T-helper 17 cell (primary cell): ENCODE results near the gene ZDHHC24. TPM values are rescaled to one million over a fixed set of nuclear protein-coding genes. Genes with fewer than 3 reads are reported as not detected.

Experiments
- ATAC-seq: fragments of 150-1000 bp; cut with Tn5 transposase; 2 replicates; pipeline ENCODE4 v1.10.0; 2021; ENCODE audit warnings: mild to moderate bottlenecking, moderate library complexity
- DNase-seq, 3 donors: peaks; one replicate each; pipeline versions ENCODE4 v3.0.0 to v3.0.0-alpha.2; 2020 to 2021
- H3K9me3 ChIP-seq: one replicate; pipeline ENCODE4 v1.7.0; 2013; ENCODE audit warnings: low read length, mild to moderate bottlenecking; ENCODE audit not compliant: control insufficient read depth, poor library complexity, severe bottlenecking
- H3K27ac Mint-ChIP-seq: one replicate; pipeline ENCODE4 v1.8.0; 2022; ENCODE audit warnings: mild to moderate bottlenecking, moderate library complexity, mixed read lengths
- H3K27me3 Mint-ChIP-seq: one replicate; pipeline ENCODE4 v1.8.0; 2022; ENCODE audit warnings: mixed read lengths
- H3K36me3 Mint-ChIP-seq: one replicate; pipeline ENCODE4 v1.8.0; 2022; ENCODE audit warnings: low read depth, mixed read lengths
- H3K4me1 Mint-ChIP-seq: one replicate; pipeline ENCODE4 v1.8.0; 2022; ENCODE audit warnings: mild to moderate bottlenecking, mixed read lengths
- H3K4me3 Mint-ChIP-seq: one replicate; pipeline ENCODE4 v1.8.0; 2022; ENCODE audit warnings: mild to moderate bottlenecking, moderate library complexity, mixed read lengths
- total RNA-seq, 4 donors: library from RNA in 2 of 4; stranded (reverse) in 2 of 4; gene quantifications; one replicate each; pipeline ENCODE4 v1.2.3 and lab custom pipeline; 2022 to 2026

Gene ZDHHC24
- total RNA-seq, 2 donors from 2014 or later, result 15.2 to 18.1 TPM

GRCh38 chr11:66580803-66581202 is 35.0 kb upstream of the ZDHHC24 start:
- no peak overlapping the region for H3K27ac Mint-ChIP-seq
- no peak overlapping the region for H3K4me3 Mint-ChIP-seq
- H3K9me3 ChIP-seq, result no peaks in the 10 kb centered on the region
- DNase-seq, result no peak
- peaks cover 10% of the 10 kb centered on the region for H3K4me1 Mint-ChIP-seq
- peaks cover 3% of the 10 kb centered on the region for H3K36me3 Mint-ChIP-seq
- no peak for ATAC-seq
- H3K27me3 Mint-ChIP-seq, result peaks cover 10% of the 10 kb centered on the region

DNA sequence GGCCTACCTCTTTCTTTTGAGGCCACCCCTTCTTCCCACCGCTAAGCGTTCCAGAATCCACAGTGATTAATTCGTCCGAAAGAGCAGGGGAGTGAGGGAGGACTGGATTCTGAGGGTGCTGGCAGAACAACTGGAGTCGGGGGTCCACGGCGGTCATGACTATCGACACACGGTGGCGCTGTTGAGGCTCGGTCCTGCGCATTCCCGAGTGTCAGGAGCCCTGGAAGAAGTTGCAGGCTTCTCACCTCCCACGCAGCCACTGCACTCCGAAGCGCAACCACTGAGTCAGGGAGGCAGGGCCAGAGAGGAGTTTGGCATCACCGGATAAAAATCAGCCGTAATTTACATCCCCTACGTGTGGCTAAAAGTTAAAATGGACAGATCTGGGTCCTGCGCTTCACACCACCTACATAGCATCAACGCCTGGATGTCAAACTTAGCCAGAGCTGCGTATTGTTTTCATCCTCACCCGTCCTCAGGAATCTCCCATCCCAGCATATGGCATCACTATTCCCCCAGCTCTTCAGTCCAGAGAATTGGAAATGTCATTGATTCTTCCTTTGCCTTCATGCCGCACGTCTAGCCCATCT is 33.3 kb upstream of the ZDHHC24 start:
- no peak overlapping the region for H3K27ac Mint-ChIP-seq

GRCh38 chr11:66570850-66571180 is 25.0 kb upstream of the ZDHHC24 start:
- Mint-ChIP-seq H3K4me3 (no peak overlapping the region), H3K27me3 (peaks cover 23% of the 10 kb centered on the region), H3K27ac (no peak overlapping the region), H3K4me1 (peaks cover 9% of the 10 kb centered on the region), H3K36me3 (peaks cover 2% of the 10 kb centered on the region)
- ATAC-seq, result no peak
- DNase-seq, result no peak
- no peaks in the 10 kb centered on the region for H3K9me3 ChIP-seq

More for the DNA sequence above, 33.3 kb upstream of the ZDHHC24 start:
- Mint-ChIP-seq H3K4me1 (peaks cover 13% of the 10 kb centered on the region), H3K27me3 (peaks cover 27% of the 10 kb centered on the region), H3K4me3 (no peak overlapping the region), H3K36me3 (peaks cover 5% of the 10 kb centered on the region)
- no peaks in the 10 kb centered on the region for H3K9me3 ChIP-seq
- DNase-seq (peak; percentile 64 to 68 (median 65)), ATAC-seq (peak; percentile 81)

DNA sequence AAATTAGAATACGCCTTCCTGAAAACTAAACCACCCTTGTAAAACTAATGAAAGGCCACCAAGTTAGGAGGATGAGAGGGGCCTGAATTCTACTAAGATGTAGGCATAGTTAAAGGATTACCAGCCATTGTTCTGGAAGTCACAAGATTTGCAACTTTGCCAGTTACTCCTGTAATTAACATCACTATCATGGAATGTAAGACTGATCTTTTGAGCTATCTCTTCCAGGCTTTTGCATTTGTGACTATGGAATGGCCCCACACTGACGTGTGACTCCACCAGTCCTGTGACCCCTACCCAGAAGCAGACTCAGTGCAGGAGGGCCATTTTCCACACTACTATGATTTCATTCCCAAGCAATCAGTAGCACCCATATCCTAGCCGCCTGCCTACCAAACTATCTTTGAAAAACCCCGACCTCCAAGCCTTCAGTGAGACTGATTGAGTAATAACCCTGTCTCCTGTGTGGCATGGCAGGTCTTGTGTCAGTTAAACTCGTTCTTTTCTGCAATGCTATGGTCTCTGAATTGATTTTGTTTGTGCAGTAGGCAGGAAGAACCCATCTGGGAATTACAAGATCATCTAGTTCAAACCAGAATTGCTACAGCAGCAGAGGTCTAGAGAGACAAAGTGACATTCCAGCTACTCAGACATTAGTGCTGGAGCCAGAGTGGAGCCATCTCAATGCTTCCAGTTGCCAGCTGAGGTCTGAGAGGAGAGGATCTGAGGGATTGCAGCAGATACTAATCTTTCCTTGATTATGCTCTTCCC is 24.4 kb upstream of the ZDHHC24 start:
- H3K27me3 Mint-ChIP-seq, result peaks cover 17% of the 10 kb centered on the region
- no peak for ATAC-seq
- peaks cover 9% of the 10 kb centered on the region for H3K4me1 Mint-ChIP-seq
- H3K27ac Mint-ChIP-seq, result no peak overlapping the region
- peak overlapping the region; percentile 39 for H3K4me3 Mint-ChIP-seq
- no peaks in the 10 kb centered on the region for H3K9me3 ChIP-seq
- no peaks in the 10 kb centered on the region for H3K36me3 Mint-ChIP-seq
- DNase-seq, result no peak

GRCh38 chr11:66569076-66569475 is 23.2 kb upstream of the ZDHHC24 start:
- H3K4me1 Mint-ChIP-seq, result peaks cover 6% of the 10 kb centered on the region
- DNase-seq, result no peak
- no peaks in the 10 kb centered on the region for H3K9me3 ChIP-seq
- H3K27ac Mint-ChIP-seq, result peak overlapping the region; percentile 85
- H3K4me3 Mint-ChIP-seq, result no peak overlapping the region
- peaks cover 6% of the 10 kb centered on the region for H3K27me3 Mint-ChIP-seq
- H3K36me3 Mint-ChIP-seq, result no peaks in the 10 kb centered on the region
- ATAC-seq, result no peak

DNA sequence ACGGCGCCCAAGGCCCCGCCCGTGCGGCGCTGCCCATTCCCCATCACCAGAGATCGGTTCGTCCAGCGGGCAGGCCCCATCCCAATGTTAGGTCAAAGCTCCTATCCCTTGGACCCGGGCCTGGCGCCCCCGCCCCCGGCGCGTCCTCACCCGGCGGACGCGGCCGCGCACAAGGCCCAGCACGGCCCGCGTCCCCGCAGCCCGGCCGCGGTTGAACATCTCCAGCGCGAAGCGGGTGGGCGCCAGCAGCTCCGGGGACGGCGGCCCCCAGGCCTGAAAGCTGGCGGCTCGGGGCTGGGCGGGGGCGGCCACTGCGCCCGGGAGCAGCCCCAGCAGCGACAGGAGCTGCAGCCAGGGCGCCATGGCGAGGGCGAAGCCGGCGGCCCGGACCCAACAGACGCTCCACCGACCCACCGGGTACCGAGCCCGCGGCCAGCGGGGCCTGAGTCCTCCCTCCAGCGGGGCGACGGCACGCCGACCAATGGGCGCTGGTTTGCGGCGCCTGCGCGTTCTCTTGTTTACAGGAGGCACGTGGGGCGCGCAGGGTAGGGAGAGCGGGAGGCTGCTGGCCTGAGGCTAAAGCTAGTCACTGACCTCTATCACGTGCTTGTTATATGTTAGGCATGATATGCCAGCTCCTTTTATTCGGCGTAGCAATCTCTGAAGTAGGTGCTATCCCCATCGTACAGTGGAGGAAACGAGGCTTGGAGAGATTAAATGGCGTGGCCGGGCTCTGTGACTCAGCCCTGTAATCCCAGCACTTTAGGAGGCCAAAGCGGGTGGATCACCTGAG is 22.5 kb upstream of the ZDHHC24 start, which contains the start of gene CTSF:
Gene CTSF (minus strand): TSS at position 483 of the 793 bp plus-strand sequence. CDS start 120 bp downstream, at position 363.
- no peaks in the 10 kb centered on the region for H3K9me3 ChIP-seq
- DNase-seq (peak; percentile 55 to 64 (median 64)), ATAC-seq (peak; percentile 97)
- no peaks in the 10 kb centered on the region for H3K27me3 Mint-ChIP-seq
- H3K36me3 Mint-ChIP-seq, result no peaks in the 10 kb centered on the region
- H3K27ac Mint-ChIP-seq, result peak within 1 kb of the TSS; percentile 85
- H3K4me3 Mint-ChIP-seq, result peak within 1 kb of the TSS; percentile 87
- H3K4me1 Mint-ChIP-seq, result peaks cover 6% of the 10 kb centered on the region

GRCh38 chr11:66567787-66568123 is 21.9 kb upstream of the ZDHHC24 start:
- H3K4me1 Mint-ChIP-seq, result peaks cover 6% of the 10 kb centered on the region
- no peak overlapping the region for H3K27ac Mint-ChIP-seq
- H3K9me3 ChIP-seq, result no peaks in the 10 kb centered on the region
- no peaks in the 10 kb centered on the region for H3K27me3 Mint-ChIP-seq
- DNase-seq (no peak), ATAC-seq (peak; percentile 14)
- no peaks in the 10 kb centered on the region for H3K36me3 Mint-ChIP-seq
- peak overlapping the region; percentile 77 for H3K4me3 Mint-ChIP-seq

GRCh38 chr11:66566221-66566620 is 20.4 kb upstream of the ZDHHC24 start:
- DNase-seq (no peak), ATAC-seq (no peak)
- Mint-ChIP-seq H3K4me3 (peak overlapping the region; percentile 53), H3K36me3 (no peaks in the 10 kb centered on the region), H3K27me3 (no peaks in the 10 kb centered on the region), H3K27ac (no peak overlapping the region), H3K4me1 (peaks cover 6% of the 10 kb centered on the region)
- no peaks in the 10 kb centered on the region for H3K9me3 ChIP-seq

DNA sequence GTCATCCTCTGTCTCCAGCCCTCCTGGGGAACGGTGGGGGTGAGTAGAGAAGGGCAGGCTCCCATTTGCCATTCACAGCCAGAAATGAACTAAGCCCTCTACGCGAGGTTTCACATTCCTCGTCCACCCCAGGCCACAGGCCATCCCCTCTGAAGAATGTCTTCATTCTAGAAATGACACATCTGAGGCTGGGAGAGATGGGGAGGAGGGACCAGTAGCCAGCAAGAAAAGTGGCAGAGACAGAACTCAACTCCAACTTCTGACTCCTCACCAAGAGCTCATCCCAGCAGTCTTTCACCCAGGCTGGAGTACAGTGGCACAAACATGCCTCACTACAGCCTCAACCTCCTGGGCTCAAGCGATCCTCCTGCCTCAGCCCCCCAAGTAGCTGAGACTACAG is 19.1 kb upstream of the ZDHHC24 start:
- Mint-ChIP-seq H3K36me3 (no peaks in the 10 kb centered on the region), H3K27me3 (no peaks in the 10 kb centered on the region), H3K27ac (no peak overlapping the region), H3K4me3 (no peak overlapping the region), H3K4me1 (peaks cover 6% of the 10 kb centered on the region)
- H3K9me3 ChIP-seq, result no peaks in the 10 kb centered on the region
- DNase-seq (no peak), ATAC-seq (no peak)

- no peaks in the 10 kb centered on the region for H3K36me3 Mint-ChIP-seq
- H3K4me1 Mint-ChIP-seq, result peaks cover 6% of the 10 kb centered on the region
- no peak overlapping the region for H3K4me3 Mint-ChIP-seq
- no peak overlapping the region for H3K27ac Mint-ChIP-seq
- no peaks in the 10 kb centered on the region for H3K27me3 Mint-ChIP-seq
- DNase-seq, result no peak
- ATAC-seq, result no peak
- no peaks in the 10 kb centered on the region for H3K9me3 ChIP-seq
Measured at GRCh38 chr11:66564538-66564937, 18.7 kb upstream of the ZDHHC24 start.

- ATAC-seq (no peak), DNase-seq (no peak)
- no peaks in the 10 kb centered on the region for H3K27me3 Mint-ChIP-seq
- H3K4me3 Mint-ChIP-seq, result no peak overlapping the region
- H3K27ac Mint-ChIP-seq, result no peak overlapping the region
- no peaks in the 10 kb centered on the region for H3K9me3 ChIP-seq
- H3K4me1 Mint-ChIP-seq, result peaks cover 6% of the 10 kb centered on the region
- H3K36me3 Mint-ChIP-seq, result no peaks in the 10 kb centered on the region
Measured at GRCh38 chr11:66563832-66564231, 18.0 kb upstream of the ZDHHC24 start.

GRCh38 chr11:66562907-66563583 is 17.2 kb upstream of the ZDHHC24 start:
- Mint-ChIP-seq H3K4me1 (peaks cover 2% of the 10 kb centered on the region), H3K27me3 (no peaks in the 10 kb centered on the region), H3K27ac (no peak overlapping the region), H3K4me3 (no peak overlapping the region), H3K36me3 (no peaks in the 10 kb centered on the region)
- H3K9me3 ChIP-seq, result no peaks in the 10 kb centered on the region
- ATAC-seq, result no peak
- DNase-seq, result no peak

DNA sequence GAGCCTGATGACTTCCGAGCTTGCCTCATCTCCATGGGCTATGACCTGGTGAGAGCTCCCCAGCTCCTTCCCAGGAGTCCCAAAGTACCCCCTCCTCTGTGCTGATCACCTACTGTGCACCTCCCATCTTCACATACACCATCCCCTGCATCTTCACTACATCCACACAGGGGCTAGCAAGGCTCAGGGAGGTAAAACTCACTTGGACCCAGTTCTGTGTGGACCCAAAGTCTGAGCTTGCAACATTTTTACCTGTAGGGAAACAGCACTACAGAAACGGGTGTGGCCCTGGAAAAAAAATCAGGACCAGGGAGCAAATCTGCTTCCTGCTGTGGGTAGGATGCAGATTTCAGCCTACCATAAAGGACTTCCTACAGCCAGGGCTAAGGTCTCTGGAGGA is 16.4 kb upstream of the ZDHHC24 start:
- Mint-ChIP-seq H3K36me3 (no peaks in the 10 kb centered on the region), H3K27me3 (no peaks in the 10 kb centered on the region), H3K4me1 (peaks cover 2% of the 10 kb centered on the region), H3K27ac (no peak overlapping the region), H3K4me3 (no peak overlapping the region)
- ATAC-seq (no peak), DNase-seq (no peak)
- H3K9me3 ChIP-seq, result no peaks in the 10 kb centered on the region
